K562 (cell line): ENCODE data around the gene RNPEPL1. TPM values are rescaled to one million over a fixed set of nuclear protein-coding genes. Genes with fewer than 3 reads are reported as not detected.

ENCODE experiments used
- ATAC-seq: fragments of 200-7000 bp; cut with Tn5 transposase; 3 replicates; pipeline ENCODE4 v1.9.1; 2020; ENCODE audit warnings: moderate library complexity
- BruUV-seq: library from RNA; stranded (reverse); fragments of 400-500 nt; replicated peaks from 2 replicates; lab custom pipeline; 2021; lab: Mats Ljungman, UMichigan
- CTCF ChIA-PET: fragments of 300-600 bp; formaldehyde crosslinking; extraction: SDS; loops from one replicate; lab custom pipeline; 2021; ENCODE audit warnings: low intra/inter-chr PET ratio; lab: Yijun Ruan, JAX
- POLR2A ChIA-PET: fragments of 300-600, 350-650 bp; sonication (Branson Sonifier 250); formaldehyde crosslinking; extraction: SDS; loops from one replicate; lab custom pipeline; 2021; ENCODE audit warnings: antibody characterized with exemption, inconsistent platforms; lab: Yijun Ruan, JAX
- DNase-seq, 4 experiments: peaks; one replicate each; pipeline versions ENCODE4 v3.0.0 to v3.0.0-alpha.2; 2011 to 2018; ENCODE audit warnings: low spot score in 3 of 4, mixed read lengths in 3 of 4; ENCODE audit errors: extremely low read depth in 1 of 4
- FAIRE-seq: peaks from 2 replicates; lab custom pipeline; 2011; peaks lifted over from hg19 to GRCh38; lab: Jason Lieb, UNC
- H2AFZ ChIP-seq: 2 replicates; pipeline ENCODE4 v1.6.0; 2011; ENCODE audit warnings: low read depth, low read length, control low read depth, inconsistent platforms
- H3K27ac ChIP-seq: fragments of 200-600 bp; 3 replicates; pipeline ENCODE4 v1.8.0; 2011; ENCODE audit warnings: low read depth, mild to moderate bottlenecking, control low read depth, inconsistent platforms, low read length, moderate library complexity, mixed read lengths; ENCODE audit errors: extremely low read depth
- H3K27me3 ChIP-seq, 2 experiments: fragments of 300-600 bp in 1 of 2; 2 replicates in 1 of 2; 3 replicates in 1 of 2; pipeline versions ENCODE4 v1.6.0 to v1.8.0; 2011; ENCODE audit warnings: inconsistent platforms in 2 of 2, low read length in 2 of 2, mild to moderate bottlenecking in 1 of 2, mixed read lengths in 1 of 2, moderate library complexity in 1 of 2; ENCODE audit not compliant: control insufficient read depth in 2 of 2, insufficient read depth in 2 of 2
- H3K36me3 ChIP-seq: fragments of 300-600 bp; 3 replicates; pipeline ENCODE4 v1.8.0; 2011; ENCODE audit warnings: mild to moderate bottlenecking, low read length, inconsistent platforms; ENCODE audit not compliant: control insufficient read depth, insufficient read depth
- H3K4me1 ChIP-seq, 2 experiments: fragments of 200-600 bp in 1 of 2; replicated peaks in 1 of 2; 2 replicates in 1 of 2; 3 replicates in 1 of 2; pipeline versions ENCODE4 v1.5.1 to v1.8.0; 2011; ENCODE audit warnings: inconsistent platforms in 2 of 2, low read length in 2 of 2, mild to moderate bottlenecking in 1 of 2, mixed read lengths in 1 of 2, moderate library complexity in 1 of 2; ENCODE audit not compliant: control insufficient read depth in 2 of 2, insufficient read depth in 2 of 2
- H3K4me2 ChIP-seq: 2 replicates; pipeline ENCODE4 v1.6.1; 2011; ENCODE audit warnings: low read length, control low read depth, inconsistent platforms, mixed read lengths; ENCODE audit not compliant: insufficient read depth
- H3K4me3 ChIP-seq: fragments of 200-600 bp; sonication (generic), shearing (Covaris generic); 2 replicates; pipeline ENCODE4 v1.5.1; 2016; ENCODE audit warnings: control low read depth, inconsistent platforms
- H3K79me2 ChIP-seq: fragments of 200-600 bp; 3 replicates; pipeline ENCODE4 v1.8.0; 2011; ENCODE audit warnings: low read length, inconsistent platforms; ENCODE audit not compliant: control insufficient read depth, insufficient read depth
- H3K9ac ChIP-seq, 2 experiments: 2 replicates each; pipeline versions ENCODE4 v1.6.0 to v1.6.1; 2011; ENCODE audit warnings: low read depth in 2 of 2, low read length in 2 of 2, control low read depth in 1 of 2, inconsistent platforms in 1 of 2, mild to moderate bottlenecking in 1 of 2, mixed read lengths in 1 of 2; ENCODE audit not compliant: insufficient read depth in 1 of 2
- H3K9me1 ChIP-seq: one replicate; pipeline ENCODE4 v1.6.0; 2011; ENCODE audit warnings: inconsistent platforms, mild to moderate bottlenecking, low read length, moderate library complexity; ENCODE audit not compliant: control insufficient read depth, insufficient read depth
- H3K9me3 ChIP-seq: replicated peaks from 2 replicates; pipeline ENCODE4 v1.5.1; 2011; ENCODE audit warnings: low read depth, low read length, inconsistent platforms; ENCODE audit not compliant: control insufficient read depth, insufficient read depth
- H4K20me1 ChIP-seq: replicated peaks from 2 replicates; pipeline ENCODE4 v1.6.1; 2011; ENCODE audit warnings: low read length, inconsistent platforms, mixed read lengths; ENCODE audit not compliant: control insufficient read depth, insufficient read depth
- KDM5B ChIP-seq: fragments of 200-600 bp; sonication (generic); IDR thresholded peaks from 2 replicates; pipeline ENCODE4 v1.6.1; 2012; ENCODE audit warnings: low read depth, mild to moderate bottlenecking, moderate library complexity, low read length, control low read depth, inconsistent platforms; ENCODE audit not compliant: insufficient replicate concordance
- KHSRP ChIP-seq: fragments of 450-650 bp; IDR thresholded peaks from 2 replicates; pipeline ENCODE4 v1.6.1; 2017
- MED1 ChIP-seq: sonication (generic); formaldehyde crosslinking; IDR thresholded peaks from 2 replicates; pipeline ENCODE4 v1.8.1; 2023; ENCODE audit warnings: missing genetic modification reagents, borderline replicate concordance
- NR1H2 ChIP-seq: sonication (generic); formaldehyde crosslinking; IDR thresholded peaks from 2 replicates; pipeline ENCODE4 v1.4.0; 2020; ENCODE audit warnings: mild to moderate bottlenecking, missing genetic modification reagents
- NRF1 ChIP-seq, 2 experiments: fragments of 450-650 bp; IDR thresholded peaks in 1 of 2; conservative IDR thresholded peaks in 1 of 2; 2 replicates each; pipeline ENCODE4 v1.6.1; 2014; ENCODE audit warnings: mild to moderate bottlenecking in 2 of 2
- POLR2A ChIP-seq: fragments of 450-650 bp; conservative IDR thresholded peaks from 2 replicates; pipeline ENCODE4 v1.6.1; 2016
- POU5F1 ChIP-seq: fragments of 150-350 bp; IDR thresholded peaks from 2 replicates; pipeline ENCODE4 v1.6.1; 2014; ENCODE audit warnings: borderline replicate concordance, low read length, low read depth, mild to moderate bottlenecking; ENCODE audit not compliant: partially characterized antibody
- PTRF ChIP-seq: fragments of 450-650 bp; IDR thresholded peaks from 2 replicates; pipeline ENCODE4 v1.6.1; 2016; ENCODE audit warnings: mild to moderate bottlenecking, missing genetic modification characterization, missing compliant biosample characterization
- SAFB2 ChIP-seq: fragments of 200-400 bp; formaldehyde crosslinking; IDR thresholded peaks from 2 replicates; pipeline ENCODE4 v1.6.1; 2018; ENCODE audit warnings: borderline replicate concordance, low read length, low read depth, moderate library complexity; ENCODE audit not compliant: severe bottlenecking
- SMAD2 ChIP-seq: fragments of 150-350 bp; IDR thresholded peaks from 2 replicates; pipeline ENCODE4 v1.6.1; 2014; ENCODE audit warnings: low read depth, mild to moderate bottlenecking, low read length
- TFAM ChIP-seq: fragments of 250-450 bp; sonication (Bioruptor Pico); conservative IDR thresholded peaks from 2 replicates; pipeline ENCODE4 v1.5.0; 2021; ENCODE audit warnings: mild to moderate bottlenecking, moderate library complexity
- TRIM28 ChIP-seq: fragments of 450-650 bp; IDR thresholded peaks from 2 replicates; pipeline ENCODE4 v1.6.1; 2017
- WGBS: fragments of 100-300 bp; shearing (Covaris generic); methylation state at CpG from one replicate; pipeline ENCODE4 v1.1.6; 2016; ENCODE audit warnings: low coverage, mixed read lengths; ENCODE audit not compliant: insufficient coverage; ENCODE audit errors: missing lambda C conversion rate; 5-methylcytosine and 5-hydroxymethylcytosine counted together
- in situ Hi-C: fragments of 300-500 bp; cut with MboI; formaldehyde crosslinking; loops from 4 replicates; pipeline ENCODE4 v1.15.0; 2018; ENCODE audit warnings: inconsistent platforms, mixed read lengths
- intact Hi-C: fragments of 100-400 bp; cut with micrococcal nuclease; formaldehyde crosslinking; loops from 2 replicates; pipeline ENCODE4 v1.14.2; 2022
- polyA plus RNA-seq, 8 experiments: library from polyadenylated mRNA; depleted of rRNA in 4 of 8; stranded (reverse) in 5 of 8; unstranded in 3 of 8; fragments of >200 nt; fragmentation: Nextera tagmentation in 2 of 8; fragmentation: Illumina TruSeq in 1 of 8; extraction: Ambion mirVana in 2 of 8; extraction: Trizol in 1 of 8; gene quantifications; 2 replicates each; pipeline versions ENCODE4 v1.2.1 to v1.2.3, GENCODE V29; 2011 to 2014; ENCODE audit warnings: inconsistent platforms in 1 of 8, missing spikeins in 1 of 8
- total RNA-seq, 7 experiments: library from RNA; depleted of rRNA in 6 of 7; stranded (reverse); fragments of >200 nt in 6 of 7; fragmentation: Illumina TruSeq in 2 of 7; extraction: Trizol in 2 of 7; gene quantifications; 2 replicates each; pipeline versions ENCODE4 v1.2.1 to v1.2.3, GENCODE V29; 2011 to 2021; ENCODE audit warnings: low replicate concordance in 1 of 7
- TF ChIP-seq, protein P1 (sequence below), 2 experiments: fragments of 250-450 bp in 1 of 2; fragments of 450-650 bp in 1 of 2; sonication (Bioruptor Pico) in 1 of 2; IDR thresholded peaks; 2 replicates each; pipeline versions ENCODE4 v1.6.1 to v1.8.0; 2016 to 2021; ENCODE audit warnings: mild to moderate bottlenecking in 2 of 2, moderate library complexity in 2 of 2, missing compliant biosample characterization in 1 of 2, missing genetic modification characterization in 1 of 2

The RNPEPL1 gene
- total and polyA plus RNA-seq, 9 of the 15 experiments (the other 6 are each of a cell fraction or from before 2014, with no cell fraction given) = 0.07 to 38.7 (median 5.6) TPM

DNA sequence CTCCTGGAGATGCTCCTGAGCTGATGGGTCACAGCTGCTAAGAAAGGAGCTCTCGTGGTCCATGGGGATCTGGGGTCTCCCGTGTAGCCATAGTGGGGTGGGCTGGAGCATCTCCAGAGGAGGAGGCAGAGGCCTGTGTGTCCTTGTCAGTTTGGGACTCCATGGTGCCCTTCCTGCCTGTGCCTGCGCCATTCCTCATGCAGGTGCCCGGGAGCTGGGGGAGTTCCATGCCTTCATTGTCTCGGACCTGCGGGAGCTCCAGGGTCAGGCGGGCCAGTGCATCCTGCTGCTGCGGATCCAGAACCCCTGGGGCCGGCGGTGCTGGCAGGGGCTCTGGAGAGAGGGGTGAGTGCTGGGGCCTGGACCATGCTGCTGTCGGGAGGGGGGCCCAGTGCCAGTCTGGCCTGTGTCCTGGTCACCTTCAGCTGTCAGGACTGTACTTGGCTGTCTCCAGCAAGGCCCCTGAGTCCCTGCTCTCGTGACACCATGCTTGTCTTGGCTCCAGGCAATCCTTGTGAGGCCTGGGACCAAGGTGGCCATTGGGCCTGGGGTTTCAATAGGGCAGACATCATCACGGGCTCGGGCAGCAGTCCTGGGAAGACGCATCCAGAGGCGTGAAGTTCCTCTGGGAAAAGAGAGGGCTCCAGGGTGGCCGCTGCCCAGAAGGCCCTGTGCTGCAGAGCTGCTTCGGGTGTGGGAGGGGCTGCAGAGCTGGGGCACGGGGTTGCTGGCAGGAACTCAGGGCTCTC, 25.6 kb downstream of the RNPEPL1 start:
- H3K36me3 ChIP-seq = peaks cover 30% of the 10 kb centered on the region; the same call in 2 of the 3 replicates
- no peaks in the 10 kb centered on the region for H4K20me1 ChIP-seq
- no peak overlapping the region for H3K4me3 ChIP-seq
- no peak for ATAC-seq
- ChIA-PET CTCF (no interaction called here), POLR2A (interaction anchor here (0.8 to 1.1 kb wide), 2 partner anchors 9 to 14 kb away, joined by 3 to 4 read pairs; no protein-coding TSS in a partner anchor)
- H3K9me1 ChIP-seq = no peaks in the 10 kb centered on the region
- TF ChIP-seq SMAD2 = no peak
- no peak for TF ChIP-seq PTRF (tag)
- TF ChIP-seq POLR2A = no peak
- TF ChIP-seq TFAM (CRISPR knock-in tag) = no peak
- no peak for TF ChIP-seq SAFB2
- TF ChIP-seq, protein P1, sequence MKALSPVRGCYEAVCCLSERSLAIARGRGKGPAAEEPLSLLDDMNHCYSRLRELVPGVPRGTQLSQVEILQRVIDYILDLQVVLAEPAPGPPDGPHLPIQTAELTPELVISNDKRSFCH (CRISPR knock-in tag; IDR thresholded peaks at IDR 0.05) = no peak
- TF ChIP-seq, protein P1 (tag; IDR thresholded peaks at IDR 0.05) = no peak
- TF ChIP-seq KHSRP = no peak
- no peak for TF ChIP-seq NRF1 (conservative IDR thresholded peaks at IDR 0.05 in 1 of 2, IDR thresholded peaks at IDR 0.05 in 1 of 2)
- TF ChIP-seq TRIM28 = no peak
- TF ChIP-seq MED1 (CRISPR knock-in tag) = no peak
- TF ChIP-seq NR1H2 (CRISPR knock-in tag) = no peak
- TF ChIP-seq POU5F1 = no peak
- no peak for TF ChIP-seq KDM5B
- H3K27me3 ChIP-seq = no peaks in the 10 kb centered on the region
- H3K27ac ChIP-seq = no peak overlapping the region
- peaks cover 0 to 37% of the 10 kb centered on the region in 2 experiments; a peak in 2 of 5 replicates for H3K4me1 ChIP-seq
- no peaks in the 10 kb centered on the region; the same call in 2 of the 3 replicates for H3K79me2 ChIP-seq
- no peak for DNase-seq
- in situ Hi-C loops (no loop called here), intact Hi-C loops (no loop called here)
- BruUV-seq = no TSS peak
- no peak overlapping the region; a peak in 1 of 4 replicates for H3K9ac ChIP-seq
- WGBS = 93% methylated on average over 16 of the region's 19 CpGs
- no peak for FAIRE-seq
- H3K9me3 ChIP-seq = no peaks in the 10 kb centered on the region
- no peak overlapping the region for H3K4me2 ChIP-seq
- no peak overlapping the region for H2AFZ ChIP-seq
